Thyroid gland (tissue), 4 donors: ENCODE measurements around the gene XYLB. TPM values are rescaled to one million over a fixed set of nuclear protein-coding genes. Genes with fewer than 3 reads are reported as not detected.
A peak's percentile ranks its signal among the peaks of the same experiment; 100 is the strongest.

Source experiments
- DNase-seq, 2 donors: peaks; one replicate each; pipeline ENCODE4 v3.0.0-alpha.2; 2019
- H3K27ac ChIP-seq, 3 donors: fragments of 200-600 bp; sonication (generic); 1 replicate in 2 of 3; 2 replicates in 1 of 3; pipeline ENCODE4 v1.5.1; 2016 to 2019; ENCODE audit warnings: mild to moderate bottlenecking in 1 of 3, moderate library complexity in 1 of 3
- H3K27me3 ChIP-seq: fragments of 200-600 bp; sonication (generic); one replicate; pipeline ENCODE4 v1.5.1; 2019
- H3K36me3 ChIP-seq, 2 donors: fragments of 200-600 bp; sonication (generic); one replicate each; pipeline ENCODE4 v1.5.1; 2016 to 2019
- H3K4me1 ChIP-seq, 2 donors: fragments of 200-600 bp; sonication (generic); one replicate each; pipeline ENCODE4 v1.5.1; 2017 to 2019
- H3K4me3 ChIP-seq, 3 donors: fragments of 200-600 bp; sonication (generic); replicated peaks in 1 of 3; 1 replicate in 2 of 3; 2 replicates in 1 of 3; pipeline ENCODE4 v1.5.1; 2016; ENCODE audit warnings: mild to moderate bottlenecking in 1 of 3
- H3K9me3 ChIP-seq: fragments of 200-600 bp; sonication (generic); one replicate; pipeline ENCODE4 v1.5.1; 2017
- CTCF ChIP-seq, 6 experiments: fragments of 200-600 bp in 3 of 6; fragments of 450-650 bp in 3 of 6; sonication (generic) in 3 of 6; IDR thresholded peaks; one replicate each; pipeline ENCODE4 v1.5.1; 2016 to 2019; ENCODE audit warnings: antibody characterized with exemption in 6 of 6, mild to moderate bottlenecking in 2 of 6, inconsistent platforms in 1 of 6, moderate library complexity in 1 of 6
- POLR2A ChIP-seq, 2 donors: fragments of 450-650 bp; IDR thresholded peaks; one replicate each; pipeline ENCODE4 v1.6.1; 2017; ENCODE audit warnings: antibody characterized with exemption in 2 of 2, mild to moderate bottlenecking in 2 of 2, moderate library complexity in 1 of 2
- WGBS, 2 donors: methylation state at CpG; one replicate each; pipeline ENCODE4 v1.1.5; 2017; 5-methylcytosine and 5-hydroxymethylcytosine counted together
- intact Hi-C: fragments of 100-400 bp; cut with DNase I; formaldehyde crosslinking; loops from one replicate; pipeline ENCODE4 v1.15.1; 2023
- total RNA-seq, 4 donors: library from RNA; depleted of rRNA; stranded (reverse); fragments of >200 nt; gene quantifications; one replicate each; pipeline ENCODE4 v1.2.3, GENCODE V29; 2016

Gene XYLB
- total RNA-seq, 4 donors from 2014 or later: 0.78 to 1.7 (median 1.1) TPM

DNA sequence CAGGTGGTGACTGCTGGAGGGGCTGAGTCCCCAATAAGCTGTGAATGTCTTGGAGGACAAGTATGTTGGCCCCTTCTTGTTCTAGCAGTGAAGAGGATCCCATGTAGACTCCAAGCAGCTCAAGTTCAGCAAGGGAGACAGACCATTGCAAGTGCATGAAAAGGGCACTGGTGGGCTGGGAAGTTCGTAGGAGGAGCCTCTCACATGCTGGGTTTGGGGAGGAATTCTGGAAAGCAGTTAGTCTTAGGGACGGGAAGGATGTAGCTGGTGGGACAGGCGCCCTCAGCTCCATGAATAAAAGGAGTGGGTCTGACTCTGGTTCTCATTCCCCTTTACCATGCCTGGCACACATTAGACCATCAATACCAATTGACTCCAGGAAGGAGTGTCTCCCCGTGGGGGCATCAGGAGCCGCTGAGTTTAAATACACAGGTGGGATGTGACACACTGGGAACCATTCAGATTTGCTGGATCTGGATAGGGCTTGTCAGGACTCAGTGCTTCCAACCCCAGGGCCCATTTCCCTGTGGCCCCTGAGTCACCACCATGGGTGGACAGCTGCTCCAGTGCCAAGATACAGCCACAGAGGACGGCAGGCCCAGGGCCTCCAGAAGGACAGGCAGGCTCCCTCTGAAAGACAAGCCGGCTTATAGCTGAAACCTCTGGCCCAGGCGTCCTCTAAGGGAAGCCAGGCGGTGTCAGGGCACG, 552 bp upstream of the XYLB start:
- H3K27me3 ChIP-seq: no peaks in the 10 kb centered on the region
- H3K36me3 ChIP-seq: no peaks in the 10 kb centered on the region
- DNase-seq: no peak
- 49 to 55% methylated on average over 7 to 9 of the region's 10 CpGs for WGBS, 2 donors
- peaks cover 0 to 11% of the 10 kb centered on the region in 2 donors for H3K4me1 ChIP-seq
- no peaks in the 10 kb centered on the region for H3K9me3 ChIP-seq
- no peak for TF ChIP-seq CTCF (IDR thresholded peaks at IDR 0.05)
- TF ChIP-seq POLR2A (IDR thresholded peaks at IDR 0.05): no peak
- no peak overlapping the region for H3K4me3 ChIP-seq
- H3K27ac ChIP-seq: no peak overlapping the region
- intact Hi-C loops: loop anchor here (2.0 to 10.0 kb wide), 2 partner anchors 135 to 211 kb away; partner anchors contain the start of genes ACAA1 and MYD88

- Histone ChIP-seq H3K9me3 (no peaks in the 10 kb centered on the region), H3K27ac (no peak overlapping the region), H3K4me1 (peaks cover 0 to 11% of the 10 kb centered on the region in 2 donors), H3K4me3 (peak overlapping the region in 1 of 3 donors; percentile 61), H3K36me3 (no peaks in the 10 kb centered on the region), H3K27me3 (no peaks in the 10 kb centered on the region)
- intact Hi-C loops: loop anchor here (10.0 kb wide), 1 partner anchor 213 kb away; the partner anchor contains the start of genes ACAA1 and MYD88
- WGBS, 2 donors: 87 to 88% methylated on average over 19 of the region's 19 CpGs
- no peak for TF ChIP-seq POLR2A (IDR thresholded peaks at IDR 0.05)
- TF ChIP-seq CTCF (IDR thresholded peaks at IDR 0.05): no peak
- DNase-seq: no peak
These were observed 1.0 kb downstream of the XYLB start for GRCh38 chr3:38347421-38348200.

DNA sequence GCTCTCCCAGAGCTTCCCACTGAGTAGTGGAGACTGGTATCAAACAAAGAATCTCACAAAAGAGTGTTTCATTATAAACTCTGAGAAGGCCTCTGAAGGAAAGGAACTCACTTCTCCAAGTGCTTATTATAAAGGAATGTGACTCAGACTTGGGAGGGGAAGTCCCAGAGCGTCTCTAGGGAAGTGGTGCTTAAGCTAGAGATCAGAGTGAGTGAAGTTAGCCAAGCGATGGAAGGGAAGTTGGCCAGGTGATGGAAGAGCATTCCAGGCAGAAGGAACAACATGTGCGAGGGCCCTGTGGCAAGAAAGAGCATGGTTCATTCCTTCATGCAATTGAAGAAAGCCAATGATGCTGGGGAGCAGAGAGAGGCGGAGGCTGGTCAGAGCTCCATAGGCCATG, 2.3 kb downstream of the XYLB start:
- Histone ChIP-seq H3K4me1 (peaks cover 0 to 11% of the 10 kb centered on the region in 2 donors), H3K9me3 (no peaks in the 10 kb centered on the region), H3K27me3 (no peaks in the 10 kb centered on the region), H3K27ac (no peak overlapping the region), H3K36me3 (no peaks in the 10 kb centered on the region), H3K4me3 (no peak overlapping the region)
- 66 to 70% methylated on average over 4 of the region's 4 CpGs for WGBS, 2 donors
- intact Hi-C loops: loop anchor here (10.0 kb wide), 1 partner anchor 214 kb away; the partner anchor contains the start of genes ACAA1 and MYD88
- DNase-seq: no peak
- no peak for TF ChIP-seq POLR2A (IDR thresholded peaks at IDR 0.05)
- TF ChIP-seq CTCF (IDR thresholded peaks at IDR 0.05): no peak

GRCh38 chr3:38349684-38350359, 3.2 kb downstream of the XYLB start:
- Histone ChIP-seq H3K9me3 (no peaks in the 10 kb centered on the region), H3K4me3 (no peak overlapping the region), H3K27ac (no peak overlapping the region), H3K36me3 (no peaks in the 10 kb centered on the region), H3K4me1 (peaks cover 0 to 11% of the 10 kb centered on the region in 2 donors), H3K27me3 (no peaks in the 10 kb centered on the region)
- intact Hi-C loops: loop anchor here (10.0 kb wide), 1 partner anchor 215 kb away; the partner anchor contains the start of genes ACAA1 and MYD88
- TF ChIP-seq CTCF (IDR thresholded peaks at IDR 0.05) (no peak), POLR2A (IDR thresholded peaks at IDR 0.05) (no peak)
- DNase-seq: no peak
- WGBS, 2 donors: 85 to 89% methylated on average over 8 of the region's 8 CpGs
